Prostate gland (tissue), 2 donors: Measurements from ENCODE around the gene NR1I3.

ENCODE experiments used
- CTCF ChIP-seq, 4 experiments: fragments of 200-600 bp in 2 of 4; fragments of 450-650 bp in 2 of 4; sonication (generic) in 2 of 4; IDR thresholded peaks; 1 replicate in 3 of 4; 2 replicates in 1 of 4; pipeline ENCODE4 v1.5.1; 2016 to 2019; ENCODE audit warnings: antibody characterized with exemption in 4 of 4, mild to moderate bottlenecking in 2 of 4, moderate library complexity in 2 of 4
- POLR2AphosphoS5 ChIP-seq: sonication (generic); formaldehyde crosslinking; IDR thresholded peaks from one replicate; pipeline ENCODE4 v1.6.1; 2017; ENCODE audit warnings: antibody characterized with exemption

- no peak for TF ChIP-seq CTCF (IDR thresholded peaks at IDR 0.05)
- TF ChIP-seq POLR2AphosphoS5, result no peak
These were observed 13.6 kb upstream of the NR1I3 start for GRCh38 chr1:161251579-161251978.
